Measurements from ENCODE around the gene TTF2.

DNA sequence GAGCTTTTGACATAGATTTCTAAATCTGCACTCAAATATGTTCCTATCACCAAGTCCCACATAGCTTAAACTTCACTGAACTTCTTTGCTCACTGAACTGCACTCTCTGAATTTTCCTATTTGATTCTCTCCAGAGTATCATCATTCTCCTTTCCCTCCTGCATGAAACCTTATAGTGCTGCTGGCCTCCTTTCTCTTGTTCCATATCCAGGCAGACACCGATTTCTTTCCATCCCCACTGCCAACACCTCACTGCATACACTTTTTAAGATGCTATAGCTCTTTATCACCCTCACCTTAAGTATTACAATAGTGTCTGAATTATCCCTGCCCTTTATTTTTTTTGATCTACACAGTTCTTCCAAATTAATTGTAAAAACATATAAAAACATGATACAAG is 64.5 kb downstream of the TTF2 start:
- TF ChIP-seq POLR2AphosphoS5 (IDR thresholded peaks at IDR 0.05) (no peak), CTCF (IDR thresholded peaks at IDR 0.05; ENCODE audit: poor library complexity, severe bottlenecking) (no peak)

Data from neural cell (in vitro differentiated cells).